Astrocyte (in vitro differentiated cells and primary cell): ENCODE results near the gene SLC47A1.

ENCODE experiments used
- CTCF ChIP-seq: IDR thresholded peaks from 2 replicates; pipeline ENCODE4 v1.5.1; 2011; ENCODE audit warnings: low read depth, mild to moderate bottlenecking, inconsistent platforms, low read length, moderate library complexity; ENCODE audit not compliant: insufficient read depth
- EZH2 ChIP-seq: IDR thresholded peaks from 2 replicates; pipeline ENCODE4 v1.6.1; 2012; ENCODE audit warnings: mild to moderate bottlenecking, low read length, inconsistent platforms; ENCODE audit not compliant: insufficient read depth

- TF ChIP-seq CTCF, result no peak
- peak; percentile 70 for TF ChIP-seq EZH2
These were observed 46.4 kb downstream of the SLC47A1 start for GRCh38 chr17:19579867-19580565.
